BLaER1 (cell line): ENCODE measurements around the gene PDE3B.
"Not testable (repeated sequence)": the region's sequence is repeated elsewhere in the genome, so short reads cannot be mapped to it uniquely, and the experiment has no call there.

Source experiments
- H3K27ac ChIP-seq: shearing (Covaris generic); formaldehyde crosslinking; 2 replicates; pipeline ENCODE4 v1.8.1; 2022
- H3K27me3 ChIP-seq: shearing (Covaris generic); formaldehyde crosslinking; 2 replicates; pipeline ENCODE4 v1.8.1; 2022
- H3K36me3 ChIP-seq: shearing (Covaris generic); formaldehyde crosslinking; 2 replicates; pipeline ENCODE4 v1.8.1; 2022
- H3K4me1 ChIP-seq: shearing (Covaris generic); formaldehyde crosslinking; 2 replicates; pipeline ENCODE4 v1.8.1; 2022
- H3K4me2 ChIP-seq: shearing (Covaris generic); formaldehyde crosslinking; 2 replicates; pipeline ENCODE4 v1.8.1; 2022
- H3K4me3 ChIP-seq: shearing (Covaris generic); formaldehyde crosslinking; 2 replicates; pipeline ENCODE4 v1.8.1; 2022
- H3K9ac ChIP-seq: shearing (Covaris generic); formaldehyde crosslinking; 2 replicates; pipeline ENCODE4 v1.8.1; 2022
- H3K9me3 ChIP-seq: shearing (Covaris generic); formaldehyde crosslinking; 2 replicates; pipeline ENCODE4 v1.8.1; 2022
- H4K20me1 ChIP-seq: shearing (Covaris generic); formaldehyde crosslinking; 2 replicates; pipeline ENCODE4 v1.8.1; 2022
- Cebpa-rat ChIP-seq: shearing (Covaris generic); IDR thresholded peaks from 2 replicates; pipeline ENCODE4 v1.8.1; 2022

The PDE3B gene

GRCh38 chr11:14698771-14699170 lies 55.2 kb downstream of the PDE3B start:
- H3K27me3 ChIP-seq: no peaks in the 10 kb centered on the region
- H3K4me1 ChIP-seq: no peaks in the 10 kb centered on the region
- 0 out of 2 replicates have a peak, but pooled peaks cover 6% of the 10 kb centered on the region for H3K36me3 ChIP-seq
- H3K4me3 ChIP-seq: no peak overlapping the region
- H4K20me1 ChIP-seq: no peaks in the 10 kb centered on the region
- H3K4me2 ChIP-seq: no peak overlapping the region
- peaks cover 31% of the 10 kb centered on the region for H3K9me3 ChIP-seq
- TF ChIP-seq Cebpa-rat: no peak
- no peak overlapping the region for H3K27ac ChIP-seq
- no peak overlapping the region for H3K9ac ChIP-seq

GRCh38 chr11:14700593-14700992 lies 57.0 kb downstream of the PDE3B start:
- Histone ChIP-seq H3K4me3 (no peak overlapping the region), H3K9me3 (peaks cover 31% of the 10 kb centered on the region), H4K20me1 (no peaks in the 10 kb centered on the region), H3K36me3 (no peaks in the 10 kb centered on the region), H3K9ac (no peak overlapping the region), H3K27me3 (no peaks in the 10 kb centered on the region), H3K4me1 (no peaks in the 10 kb centered on the region), H3K27ac (no peak overlapping the region), H3K4me2 (no peak overlapping the region)
- no peak for TF ChIP-seq Cebpa-rat

- H3K9me3 ChIP-seq: peaks cover 26% of the 10 kb centered on the region
- TF ChIP-seq Cebpa-rat: no peak
- H3K4me2 ChIP-seq: no peak overlapping the region
- no peaks in the 10 kb centered on the region for H3K36me3 ChIP-seq
- H3K27ac ChIP-seq: no peak overlapping the region
- H3K27me3 ChIP-seq: no peaks in the 10 kb centered on the region
- H3K9ac ChIP-seq: no peak overlapping the region
- H4K20me1 ChIP-seq: no peaks in the 10 kb centered on the region
- H3K4me3 ChIP-seq: no peak overlapping the region
- no peaks in the 10 kb centered on the region for H3K4me1 ChIP-seq
Measured at GRCh38 chr11:14702760-14703159, 59.2 kb downstream of the PDE3B start.

DNA sequence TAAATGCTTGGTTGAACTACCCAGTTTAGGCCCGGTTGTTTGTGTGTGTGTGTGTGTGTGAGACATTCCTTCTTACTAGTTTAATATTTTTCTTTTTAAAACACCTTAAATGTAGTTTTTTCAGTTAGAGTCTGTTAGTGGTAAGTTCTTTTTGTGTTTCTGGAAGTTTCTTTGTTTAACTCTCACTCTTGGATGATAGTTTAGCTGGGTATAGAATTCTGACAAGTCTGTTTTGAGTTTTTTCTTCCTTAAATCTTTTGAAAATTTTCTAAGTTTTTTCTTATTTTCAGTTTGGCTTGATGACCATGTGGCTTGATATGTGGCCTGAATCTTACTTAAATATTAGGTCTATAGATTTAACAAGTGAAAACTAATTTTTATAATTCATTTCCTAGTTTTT lies 60.1 kb downstream of the PDE3B start:
- H3K4me3 ChIP-seq: no peak overlapping the region
- no peak overlapping the region for H3K9ac ChIP-seq
- no peaks in the 10 kb centered on the region for H3K36me3 ChIP-seq
- H3K4me1 ChIP-seq: no peaks in the 10 kb centered on the region
- H4K20me1 ChIP-seq: no peaks in the 10 kb centered on the region
- peaks cover 30% of the 10 kb centered on the region for H3K9me3 ChIP-seq
- H3K27ac ChIP-seq: no peak overlapping the region
- no peak for TF ChIP-seq Cebpa-rat
- H3K27me3 ChIP-seq: no peaks in the 10 kb centered on the region
- H3K4me2 ChIP-seq: no peak overlapping the region

- Histone ChIP-seq H3K9me3 (peaks cover 30% of the 10 kb centered on the region), H4K20me1 (no peaks in the 10 kb centered on the region), H3K27ac (no peak overlapping the region), H3K27me3 (no peaks in the 10 kb centered on the region), H3K4me3 (no peak overlapping the region), H3K4me2 (no peak overlapping the region), H3K9ac (no peak overlapping the region), H3K4me1 (no peaks in the 10 kb centered on the region), H3K36me3 (no peaks in the 10 kb centered on the region)
- no peak for TF ChIP-seq Cebpa-rat
Measured at GRCh38 chr11:14705067-14705466, 61.5 kb downstream of the PDE3B start.

DNA sequence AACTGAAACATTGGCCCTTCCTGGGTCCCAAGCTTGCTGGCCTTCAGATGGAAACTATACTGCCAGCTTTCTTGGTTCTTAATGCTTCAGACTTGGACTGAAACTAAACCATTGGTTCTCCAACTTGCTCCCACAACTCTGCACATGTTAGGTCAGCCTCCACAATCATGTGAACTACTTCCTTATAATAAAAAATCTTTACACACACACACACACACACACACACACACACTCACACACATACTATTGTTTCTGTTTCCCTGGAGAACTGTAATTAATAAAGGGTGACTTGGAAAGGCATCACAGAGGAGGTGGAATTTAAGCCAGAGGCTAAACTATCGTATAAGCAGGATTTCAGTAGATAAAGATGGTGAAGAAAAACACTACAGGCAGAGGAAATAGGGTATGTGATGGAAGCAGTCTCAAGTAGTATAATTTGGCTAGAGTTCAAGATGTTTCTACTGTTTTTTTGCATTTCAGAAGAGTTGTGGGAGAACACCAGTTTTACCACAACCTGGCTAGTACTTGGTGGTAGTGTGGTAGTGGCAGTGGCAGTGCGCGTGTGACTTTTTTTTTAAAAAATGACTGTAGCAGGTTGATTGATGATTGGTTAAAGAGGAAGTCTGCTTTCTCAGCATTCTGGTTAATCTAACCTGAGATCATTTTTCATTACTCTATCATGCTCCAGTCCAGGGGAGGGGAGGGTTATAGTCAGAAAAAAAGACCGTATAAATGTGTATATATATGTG lies 70.1 kb downstream of the PDE3B start:
- Histone ChIP-seq H3K27ac (no peak overlapping the region), H3K36me3 (no peaks in the 10 kb centered on the region)

DNA sequence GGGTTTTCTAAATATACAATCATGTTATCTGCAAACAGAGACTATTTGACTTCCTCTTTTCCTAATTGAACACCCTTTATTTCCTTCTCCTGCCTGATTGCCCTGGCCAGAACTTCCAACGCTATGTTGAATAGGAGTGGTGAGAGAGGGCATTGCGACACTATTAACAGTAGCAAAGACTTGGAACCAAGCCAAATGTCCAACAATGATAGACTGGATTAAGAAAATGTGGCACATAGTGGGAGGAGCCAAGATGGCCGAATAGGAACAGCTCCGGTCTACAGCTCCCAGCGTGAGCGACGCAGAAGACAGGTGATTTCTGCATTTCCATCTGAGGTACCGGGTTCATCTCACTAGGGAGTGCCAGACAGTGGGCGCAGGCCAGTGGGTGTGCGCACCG lies 72.1 kb downstream of the PDE3B start:
- H3K36me3 ChIP-seq, H3K27me3 ChIP-seq, H3K27ac ChIP-seq, H3K9me3 ChIP-seq, H3K4me1 ChIP-seq, H4K20me1 ChIP-seq, H3K4me3 ChIP-seq, H3K9ac ChIP-seq, H3K4me2 ChIP-seq: not testable (repeated sequence)

More for the DNA sequence above, 70.1 kb downstream of the PDE3B start:
- Histone ChIP-seq H3K9me3 (peaks cover 8% of the 10 kb centered on the region; the same call in 1 of the 2 replicates), H3K4me3 (no peak overlapping the region), H3K9ac (no peak overlapping the region), H3K27me3 (no peaks in the 10 kb centered on the region), H3K4me2 (no peak overlapping the region), H4K20me1 (no peaks in the 10 kb centered on the region), H3K4me1 (no peaks in the 10 kb centered on the region)
- TF ChIP-seq Cebpa-rat: no peak

GRCh38 chr11:14722496-14722895 lies 78.9 kb downstream of the PDE3B start:
- Histone ChIP-seq H3K4me3 (no peak overlapping the region), H3K9me3 (no peaks in the 10 kb centered on the region), H3K4me2 (no peak overlapping the region), H4K20me1 (no peaks in the 10 kb centered on the region), H3K27me3 (no peaks in the 10 kb centered on the region), H3K9ac (no peak overlapping the region), H3K27ac (no peak overlapping the region), H3K4me1 (no peaks in the 10 kb centered on the region), H3K36me3 (no peaks in the 10 kb centered on the region)
- TF ChIP-seq Cebpa-rat: no peak

DNA sequence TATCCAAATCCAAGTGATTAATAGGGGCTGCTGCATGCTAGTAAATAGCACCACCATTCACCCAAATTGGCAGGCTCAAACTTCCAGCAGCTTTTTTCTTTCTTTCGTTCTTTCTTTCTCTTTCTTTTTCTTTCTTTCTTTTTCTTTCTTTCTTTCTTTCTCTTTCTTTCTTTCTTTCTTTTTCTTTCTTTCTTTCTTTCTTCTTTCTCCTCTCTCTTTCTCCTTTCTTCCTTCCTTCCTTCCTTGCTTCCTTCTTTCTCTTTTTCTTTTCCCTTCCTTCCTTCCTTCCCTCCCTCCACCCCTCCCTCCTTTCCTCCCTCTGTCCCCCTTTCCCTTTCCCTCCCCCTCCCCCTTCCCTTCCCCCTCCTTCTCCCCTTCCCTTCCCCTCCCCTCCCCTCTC lies 81.5 kb downstream of the PDE3B start:
- H3K4me1 ChIP-seq: 0 out of 2 replicates have a peak, but pooled peaks cover 3% of the 10 kb centered on the region
- no peak overlapping the region for H3K4me2 ChIP-seq
- H3K4me3 ChIP-seq: no peak overlapping the region
- no peaks in the 10 kb centered on the region for H4K20me1 ChIP-seq
- H3K27me3 ChIP-seq: no peaks in the 10 kb centered on the region
- H3K9ac ChIP-seq: no peak overlapping the region
- no peak for TF ChIP-seq Cebpa-rat
- no peaks in the 10 kb centered on the region for H3K36me3 ChIP-seq
- no peaks in the 10 kb centered on the region for H3K9me3 ChIP-seq
- H3K27ac ChIP-seq: no peak overlapping the region

- H3K4me2 ChIP-seq: no peak overlapping the region
- no peaks in the 10 kb centered on the region for H3K9me3 ChIP-seq
- H3K27me3 ChIP-seq: no peaks in the 10 kb centered on the region
- 0 out of 2 replicates have a peak, but pooled peaks cover 3% of the 10 kb centered on the region for H3K4me1 ChIP-seq
- H3K4me3 ChIP-seq: no peak overlapping the region
- no peaks in the 10 kb centered on the region for H4K20me1 ChIP-seq
- no peak overlapping the region for H3K27ac ChIP-seq
- H3K9ac ChIP-seq: no peak overlapping the region
- TF ChIP-seq Cebpa-rat: no peak
- no peaks in the 10 kb centered on the region for H3K36me3 ChIP-seq
Measured at GRCh38 chr11:14727215-14727614, 83.6 kb downstream of the PDE3B start.

DNA sequence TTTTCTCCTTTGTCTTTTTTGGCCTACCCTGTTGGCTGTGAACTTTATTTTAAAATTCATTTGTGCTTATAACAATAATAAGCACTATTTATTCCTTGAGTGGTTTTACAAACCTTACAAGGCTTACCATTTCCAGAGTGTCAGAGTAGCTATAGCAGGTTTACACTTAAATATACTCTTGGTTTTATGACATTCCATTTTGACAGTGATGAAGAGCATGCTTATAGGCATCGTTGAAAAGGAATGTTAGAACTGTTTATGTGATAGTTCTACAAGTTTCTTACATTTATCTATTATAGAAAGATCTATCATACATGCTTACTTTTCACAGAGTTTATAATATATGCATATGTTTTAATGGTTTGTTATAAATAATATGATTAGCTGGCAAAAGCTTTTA lies 84.1 kb downstream of the PDE3B start:
- Histone ChIP-seq H3K27me3 (no peaks in the 10 kb centered on the region), H3K4me2 (no peak overlapping the region), H3K4me1 (0 out of 2 replicates have a peak, but pooled peaks cover 3% of the 10 kb centered on the region), H3K9ac (no peak overlapping the region), H3K4me3 (no peak overlapping the region), H3K36me3 (no peaks in the 10 kb centered on the region), H3K9me3 (no peaks in the 10 kb centered on the region), H3K27ac (no peak overlapping the region), H4K20me1 (no peaks in the 10 kb centered on the region)
- no peak for TF ChIP-seq Cebpa-rat

DNA sequence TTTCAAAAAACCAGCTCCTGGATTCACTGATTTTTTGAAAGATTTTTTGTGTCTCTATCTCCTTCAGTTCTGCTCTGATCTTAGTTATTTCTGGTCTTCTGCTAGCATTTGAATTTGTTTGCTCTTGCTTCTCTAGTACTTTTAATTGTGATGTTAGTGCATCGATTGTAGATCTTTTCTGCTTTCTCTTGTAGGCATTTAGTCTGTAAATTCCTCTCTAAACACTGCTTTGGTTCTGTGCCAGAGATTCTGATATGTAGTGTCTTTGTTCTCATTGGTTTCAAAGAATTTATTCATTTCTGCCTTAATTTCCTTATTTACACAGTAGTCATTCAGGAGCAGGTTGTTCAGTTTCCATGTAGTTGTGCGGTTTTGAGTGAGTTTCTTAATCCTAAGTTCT lies 96.9 kb downstream of the PDE3B start:
- not testable (repeated sequence) for H3K4me3 ChIP-seq, H3K4me1 ChIP-seq, H3K9ac ChIP-seq, H3K36me3 ChIP-seq, H3K4me2 ChIP-seq, H3K27ac ChIP-seq, H4K20me1 ChIP-seq, H3K27me3 ChIP-seq
- peaks cover 26% of the 10 kb centered on the region for H3K9me3 ChIP-seq
